ENCODE measurements around the gene MATK. TPM values are rescaled to one million over a fixed set of nuclear protein-coding genes. Genes with fewer than 3 reads are reported as not detected.

Gene MATK
- total RNA-seq, 1 donor from 2014 or later, result not detected

GRCh38 chr19:3745363-3746045 is 40.7 kb downstream of the MATK start:
- no peak for DNase-seq (ENCODE audit: low spot score in 2 of 2)
- no peak for TF ChIP-seq CTCF (IDR thresholded peaks at IDR 0.05)
- Histone ChIP-seq H3K4me1 (no peaks in the 10 kb centered on the region), H3K4me3 (no peak overlapping the region), H3K36me3 (peaks cover 6 to 10% of the 10 kb centered on the region in 2 donors), H3K27me3 (no peaks in the 10 kb centered on the region), H3K9me3 (no peaks in the 10 kb centered on the region), H3K27ac (no peak overlapping the region)
- intact Hi-C loops (cut with DNase I), result no loop called here

GRCh38 chr19:3743486-3743885 is 42.7 kb downstream of the MATK start:
- no peaks in the 10 kb centered on the region for H3K9me3 ChIP-seq
- H3K27ac ChIP-seq, result no peak overlapping the region
- H3K4me3 ChIP-seq, result no peak overlapping the region
- no peak for TF ChIP-seq CTCF (IDR thresholded peaks at IDR 0.05)
- H3K4me1 ChIP-seq, result no peaks in the 10 kb centered on the region
- H3K36me3 ChIP-seq, result no peaks in the 10 kb centered on the region
- no peak for DNase-seq (ENCODE audit: low spot score in 2 of 2)
- H3K27me3 ChIP-seq, result no peaks in the 10 kb centered on the region
- intact Hi-C loops (cut with DNase I), result no loop called here

- H3K27ac ChIP-seq, result no peak overlapping the region
- H3K4me1 ChIP-seq, result no peaks in the 10 kb centered on the region
- no peaks in the 10 kb centered on the region for H3K27me3 ChIP-seq
- no peak for DNase-seq (ENCODE audit: low spot score in 2 of 2)
- H3K9me3 ChIP-seq, result no peaks in the 10 kb centered on the region
- intact Hi-C loops (cut with DNase I), result no loop called here
- H3K4me3 ChIP-seq, result no peak overlapping the region
- no peak for TF ChIP-seq CTCF (IDR thresholded peaks at IDR 0.05)
- H3K36me3 ChIP-seq, result no peaks in the 10 kb centered on the region
Measured at GRCh38 chr19:3740431-3740830, 45.8 kb downstream of the MATK start.

- no peak for TF ChIP-seq CTCF (IDR thresholded peaks at IDR 0.05)
- Histone ChIP-seq H3K27me3 (no peaks in the 10 kb centered on the region), H3K4me3 (no peak overlapping the region), H3K27ac (no peak overlapping the region), H3K36me3 (no peaks in the 10 kb centered on the region), H3K4me1 (no peaks in the 10 kb centered on the region), H3K9me3 (no peaks in the 10 kb centered on the region)
- no peak for DNase-seq (ENCODE audit: low spot score in 2 of 2)
- intact Hi-C loops (cut with DNase I), result no loop called here
Measured at GRCh38 chr19:3738477-3739220, 47.5 kb downstream of the MATK start.

- H3K4me3 ChIP-seq, result no peak overlapping the region
- H3K27ac ChIP-seq, result no peak overlapping the region
- H3K4me1 ChIP-seq, result no peaks in the 10 kb centered on the region
- no peaks in the 10 kb centered on the region for H3K36me3 ChIP-seq
- H3K9me3 ChIP-seq, result no peaks in the 10 kb centered on the region
- H3K27me3 ChIP-seq, result no peaks in the 10 kb centered on the region
- TF ChIP-seq CTCF (IDR thresholded peaks at IDR 0.05), result no peak
- intact Hi-C loops (cut with DNase I), result no loop called here
- DNase-seq (ENCODE audit: low spot score in 2 of 2), result no peak
Measured at GRCh38 chr19:3737487-3738205, 48.5 kb downstream of the MATK start.
